HEK293T (cell line): Measurements from ENCODE around the gene ADTRP.

ENCODE experiments used
- CTCF ChIA-PET: fragments of 350-600 bp; formaldehyde crosslinking; extraction: SDS; loops from one replicate; lab custom pipeline; 2021; ENCODE audit warnings: antibody characterized with exemption, inconsistent platforms; lab: Yijun Ruan, JAX
- POLR2A ChIA-PET: fragments of 350-600 bp; formaldehyde crosslinking; extraction: SDS; loops from one replicate; lab custom pipeline; 2020; ENCODE audit warnings: antibody characterized with exemption, inconsistent platforms; lab: Yijun Ruan, JAX
- DNase-seq: peaks from one replicate; pipeline ENCODE4 v3.0.0; 2012; ENCODE audit warnings: mixed read lengths; ENCODE audit errors: extremely low spot score
- ARNT ChIP-seq: fragments of 450-650 bp; IDR thresholded peaks from 2 replicates; pipeline ENCODE4 v1.6.1; 2017; ENCODE audit warnings: mild to moderate bottlenecking
- BHLHE40 ChIP-seq: fragments of 450-650 bp; IDR thresholded peaks from 2 replicates; pipeline ENCODE4 v1.6.1; 2016; ENCODE audit warnings: mild to moderate bottlenecking, moderate library complexity, borderline replicate concordance
- CTBP1 ChIP-seq: fragments of 450-650 bp; IDR thresholded peaks from 2 replicates; pipeline ENCODE4 v1.6.1; 2016; ENCODE audit warnings: borderline replicate concordance
- ELF4 ChIP-seq: fragments of 450-650 bp; IDR thresholded peaks from 2 replicates; pipeline ENCODE4 v1.6.1; 2017; ENCODE audit warnings: antibody characterized with exemption
- FOXA1 ChIP-seq: fragments of 450-650 bp; IDR thresholded peaks from 2 replicates; pipeline ENCODE4 v1.6.1; 2016; ENCODE audit warnings: mild to moderate bottlenecking
- FOXK2 ChIP-seq: fragments of 450-650 bp; IDR thresholded peaks from 2 replicates; pipeline ENCODE4 v1.6.1; 2016; ENCODE audit warnings: mild to moderate bottlenecking
- FOXM1 ChIP-seq: fragments of 450-650 bp; IDR thresholded peaks from 2 replicates; pipeline ENCODE4 v1.6.1; 2017; ENCODE audit warnings: mild to moderate bottlenecking, borderline replicate concordance
- HDGF ChIP-seq: fragments of 450-650 bp; IDR thresholded peaks from 2 replicates; pipeline ENCODE4 v1.6.1; 2017; ENCODE audit warnings: antibody characterized with exemption, borderline replicate concordance
- L3MBTL2 ChIP-seq: fragments of 450-650 bp; conservative IDR thresholded peaks from 2 replicates; pipeline ENCODE4 v1.6.1; 2016; ENCODE audit warnings: mild to moderate bottlenecking
- LEF1 ChIP-seq: fragments of 450-650 bp; IDR thresholded peaks from 2 replicates; pipeline ENCODE4 v1.6.1; 2017; ENCODE audit warnings: mild to moderate bottlenecking, borderline replicate concordance
- NFRKB ChIP-seq: fragments of 450-650 bp; IDR thresholded peaks from 2 replicates; pipeline ENCODE4 v1.6.1; 2016; ENCODE audit warnings: mild to moderate bottlenecking, moderate library complexity
- SP1 ChIP-seq: fragments of 450-650 bp; IDR thresholded peaks from 2 replicates; pipeline ENCODE4 v1.6.1; 2017
- SUZ12 ChIP-seq: fragments of 450-650 bp; IDR thresholded peaks from 2 replicates; pipeline ENCODE4 v1.6.1; 2016; ENCODE audit warnings: mild to moderate bottlenecking
- TARDBP ChIP-seq: fragments of 450-650 bp; IDR thresholded peaks from 2 replicates; pipeline ENCODE4 v1.6.1; 2016
- ZNF384 ChIP-seq: fragments of 450-650 bp; IDR thresholded peaks from 2 replicates; pipeline ENCODE4 v1.6.1; 2016
- TF ChIP-seq, protein P1 (sequence below): fragments of 450-650 bp; IDR thresholded peaks from 2 replicates; pipeline ENCODE4 v1.6.1; 2016

Gene ADTRP

DNA sequence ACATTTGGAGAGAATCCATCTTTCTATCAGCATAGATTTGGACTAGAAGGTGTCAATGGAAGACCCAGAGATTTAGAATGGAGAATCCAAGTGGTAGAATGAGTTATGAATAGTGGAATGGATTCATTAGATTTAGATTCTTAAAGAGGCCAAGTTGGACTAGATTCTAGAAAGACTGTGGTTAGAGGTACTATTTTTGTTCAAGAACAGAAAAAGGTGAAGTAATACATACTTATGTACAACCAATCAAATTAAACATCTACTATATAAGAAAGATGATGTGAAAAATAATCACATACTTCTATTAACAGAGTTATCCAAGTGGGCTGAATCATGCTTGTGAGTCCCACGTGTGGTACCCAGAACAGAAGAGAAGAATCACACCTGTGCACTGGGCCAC lies 33.8 kb upstream of the ADTRP start:
- TF ChIP-seq FOXA1 = no peak
- POLR2A ChIA-PET = no interaction called here
- CTCF ChIA-PET = no interaction called here
- no peak for DNase-seq

DNA sequence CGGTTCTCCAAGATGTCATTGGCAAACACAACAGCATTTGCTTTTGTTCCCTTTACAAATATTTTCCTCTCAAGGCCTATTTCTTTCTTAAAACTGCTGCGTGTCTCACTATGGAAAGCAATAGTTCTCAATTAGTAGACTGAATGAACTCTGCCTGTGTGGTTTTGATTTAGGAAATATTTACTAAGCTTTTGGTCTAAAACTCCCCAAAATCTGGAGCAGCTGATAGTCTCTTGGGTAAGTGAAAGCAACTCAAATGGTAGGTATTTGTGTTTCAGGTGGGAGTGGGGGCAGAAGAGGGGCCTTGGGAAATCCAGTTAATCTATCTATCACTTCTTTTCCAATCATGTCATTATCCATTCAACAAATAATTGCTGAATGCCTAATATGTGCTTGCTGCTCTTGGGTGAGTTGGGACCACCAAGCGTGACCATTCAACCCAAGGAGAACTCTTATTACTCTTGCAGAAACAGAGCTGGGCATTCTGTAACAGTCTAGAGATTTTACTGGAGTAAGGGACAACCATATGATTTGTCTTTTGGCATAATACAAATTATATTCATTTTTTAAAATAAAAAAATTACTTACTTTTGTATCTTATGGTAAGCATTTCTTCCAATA lies 33.2 kb upstream of the ADTRP start:
- POLR2A ChIA-PET = no interaction called here
- DNase-seq = no peak
- TF ChIP-seq NFRKB (no peak), BHLHE40 (no peak), ELF4 (no peak), ARNT (no peak)
- TF ChIP-seq, protein P1, sequence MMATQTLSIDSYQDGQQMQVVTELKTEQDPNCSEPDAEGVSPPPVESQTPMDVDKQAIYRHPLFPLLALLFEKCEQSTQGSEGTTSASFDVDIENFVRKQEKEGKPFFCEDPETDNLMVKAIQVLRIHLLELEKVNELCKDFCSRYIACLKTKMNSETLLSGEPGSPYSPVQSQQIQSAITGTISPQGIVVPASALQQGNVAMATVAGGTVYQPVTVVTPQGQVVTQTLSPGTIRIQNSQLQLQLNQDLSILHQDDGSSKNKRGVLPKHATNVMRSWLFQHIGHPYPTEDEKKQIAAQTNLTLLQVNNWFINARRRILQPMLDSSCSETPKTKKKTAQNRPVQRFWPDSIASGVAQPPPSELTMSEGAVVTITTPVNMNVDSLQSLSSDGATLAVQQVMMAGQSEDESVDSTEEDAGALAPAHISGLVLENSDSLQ = no peak
- CTCF ChIA-PET = no interaction called here

DNA sequence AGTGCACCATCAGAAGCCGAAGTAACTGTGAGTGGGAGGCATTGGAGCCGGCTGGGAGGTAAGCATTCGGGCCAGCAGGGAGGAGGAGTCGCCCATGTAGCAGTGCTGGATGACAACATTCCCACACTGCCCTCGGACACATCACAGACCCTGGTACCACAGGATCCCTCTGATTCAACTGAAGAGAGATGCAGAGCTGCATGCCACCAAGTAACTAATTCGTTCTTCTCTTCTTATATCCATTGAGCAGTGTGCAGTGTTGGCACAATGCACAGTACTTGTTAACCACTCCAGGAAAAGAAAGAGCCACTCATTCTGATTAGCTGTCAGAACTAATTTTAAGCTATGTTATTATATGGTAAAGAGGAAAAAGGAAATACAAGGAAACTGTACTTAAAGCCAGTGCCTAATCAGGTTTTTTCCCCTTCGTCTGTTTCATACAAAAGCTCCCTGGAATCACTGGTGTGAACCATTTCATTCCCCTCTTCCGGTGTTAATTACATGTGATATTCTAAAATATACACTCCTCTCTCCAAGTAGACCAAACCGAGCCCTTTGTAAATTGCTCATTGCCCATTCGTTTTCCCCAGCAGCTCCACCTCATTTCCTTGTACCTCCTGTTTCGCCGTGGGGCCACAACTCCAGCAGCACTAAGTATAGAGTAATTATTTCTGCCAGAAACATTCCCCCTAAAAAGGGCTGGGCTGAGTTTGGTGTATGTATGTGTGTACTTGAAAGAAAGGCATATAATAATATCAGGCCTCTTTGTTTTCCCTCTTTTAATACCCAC lies 32.4 kb upstream of the ADTRP start:
- ChIA-PET CTCF (no interaction called here), POLR2A (no interaction called here)
- no peak for TF ChIP-seq FOXA1
- TF ChIP-seq ARNT = no peak
- no peak for TF ChIP-seq CTBP1
- no peak for TF ChIP-seq FOXM1
- no peak for TF ChIP-seq TARDBP
- no peak for TF ChIP-seq ELF4
- no peak for TF ChIP-seq HDGF
- no peak for TF ChIP-seq SP1
- TF ChIP-seq L3MBTL2 = no peak
- TF ChIP-seq, protein P1 = no peak
- TF ChIP-seq BHLHE40 = no peak
- no peak for TF ChIP-seq SUZ12
- DNase-seq = no peak

DNA sequence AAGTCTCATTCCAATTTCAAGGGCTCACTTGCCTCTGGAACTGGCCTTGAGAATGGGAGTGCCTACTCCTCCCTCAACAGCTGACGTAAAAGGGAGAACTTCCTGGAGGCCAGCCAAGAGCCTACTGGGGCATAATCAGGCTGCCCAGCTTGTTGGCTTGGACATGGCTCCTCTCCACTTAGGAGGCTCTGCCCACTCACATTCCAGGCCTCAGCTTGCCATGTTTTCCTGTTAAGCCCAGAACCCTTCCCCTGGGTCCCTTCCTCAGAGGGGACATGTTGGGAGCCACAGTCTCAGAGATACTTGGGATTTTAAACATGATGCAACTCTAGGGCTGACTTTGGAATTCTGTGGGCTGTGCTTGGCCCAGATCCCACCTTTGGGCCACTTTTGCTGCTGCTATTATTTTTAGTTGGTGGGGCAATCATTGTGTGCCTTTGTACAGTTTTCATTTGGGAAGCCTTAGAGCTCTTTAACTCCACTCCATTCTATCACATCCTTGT lies 31.5 kb upstream of the ADTRP start:
- ChIA-PET POLR2A (no interaction called here), CTCF (no interaction called here)
- TF ChIP-seq SP1 = no peak
- TF ChIP-seq, protein P1 = no peak
- TF ChIP-seq CTBP1 = no peak
- TF ChIP-seq BHLHE40 = no peak
- TF ChIP-seq FOXK2 = no peak
- peak; percentile 12 for DNase-seq

DNA sequence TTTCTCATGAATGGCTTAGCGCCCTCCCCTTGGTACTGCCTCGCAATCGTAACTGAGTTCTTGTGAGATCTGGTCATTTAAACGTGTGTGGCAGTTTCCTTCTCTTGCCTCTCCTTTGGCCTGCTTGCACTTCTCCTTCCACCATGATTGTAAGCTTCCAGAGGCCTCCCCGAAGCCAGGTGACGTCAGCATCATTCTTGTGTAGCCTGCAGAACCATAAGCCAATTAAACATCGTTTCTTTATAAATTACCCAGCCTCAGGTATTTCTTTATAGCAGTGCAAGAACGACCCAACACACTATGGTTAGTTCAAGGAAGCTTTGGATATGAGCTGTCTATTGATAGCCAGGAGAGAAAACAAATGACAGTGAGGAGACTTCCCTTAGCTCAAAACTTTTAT lies 29.5 kb upstream of the ADTRP start:
- no peak for DNase-seq
- CTCF ChIA-PET = interaction anchor here (0.6 kb wide), 1 partner anchor 15 kb away, joined by 3 read pairs; no protein-coding TSS in a partner anchor
- TF ChIP-seq, protein P1 = no peak
- TF ChIP-seq SP1 (no peak), ELF4 (no peak), FOXK2 (no peak), BHLHE40 (no peak), FOXM1 (no peak), CTBP1 (no peak), ZNF384 (no peak)
- POLR2A ChIA-PET = no interaction called here

DNA sequence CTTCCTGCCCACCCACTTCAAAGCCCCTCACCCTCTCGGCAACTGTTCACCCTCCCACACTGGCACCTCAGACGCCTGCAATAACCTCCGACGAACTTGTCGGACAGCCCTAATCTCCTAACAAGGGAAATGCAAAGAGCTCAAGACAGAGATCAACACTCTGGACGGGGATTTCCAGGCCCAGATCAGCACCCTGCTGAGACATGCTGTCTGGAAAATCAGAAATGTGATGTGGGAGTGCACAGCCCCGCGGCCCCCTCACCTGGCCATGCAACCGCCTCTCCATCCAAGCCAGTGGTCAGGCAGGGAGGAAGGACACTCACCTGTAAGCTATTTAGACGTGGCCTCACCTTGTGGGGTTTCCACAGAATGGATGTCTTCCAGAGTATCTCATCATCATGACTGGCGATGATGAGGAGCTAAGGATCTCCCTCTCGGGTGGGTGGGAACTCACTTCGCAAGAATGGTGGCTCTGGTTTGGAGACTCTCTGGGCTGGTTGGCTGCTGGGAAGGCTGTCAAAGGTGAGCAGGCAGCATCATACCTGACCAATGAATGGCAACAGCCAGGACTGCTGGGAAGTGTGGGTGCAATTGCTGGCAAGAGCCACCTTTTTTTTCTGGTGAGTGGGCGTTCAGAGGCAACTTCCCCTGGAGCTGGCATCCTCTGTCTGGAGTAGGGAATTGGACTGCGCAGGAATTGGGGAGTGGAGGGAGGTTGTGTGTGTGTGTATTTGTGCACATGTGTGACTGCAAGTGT lies 28.1 kb upstream of the ADTRP start:
- TF ChIP-seq NFRKB (no peak), LEF1 (no peak), FOXK2 (no peak), BHLHE40 (no peak)
- no peak for DNase-seq
- ChIA-PET POLR2A (no interaction called here), CTCF (no interaction called here)
